ENCODE results near the gene RAB11FIP3. TPM values are rescaled to one million over a fixed set of nuclear protein-coding genes. Genes with fewer than 3 reads are reported as not detected.
A peak's percentile ranks its signal among the peaks of the same experiment; 100 is the strongest.
"Not testable (repeated sequence)": the region's sequence is repeated elsewhere in the genome, so short reads cannot be mapped to it uniquely, and the experiment has no call there.

Gene RAB11FIP3
- total RNA-seq, 1 donor = 14.7 TPM

- DNase-seq (ENCODE audit: low read depth) = peak; percentile 71
- TF ChIP-seq, protein P1, sequence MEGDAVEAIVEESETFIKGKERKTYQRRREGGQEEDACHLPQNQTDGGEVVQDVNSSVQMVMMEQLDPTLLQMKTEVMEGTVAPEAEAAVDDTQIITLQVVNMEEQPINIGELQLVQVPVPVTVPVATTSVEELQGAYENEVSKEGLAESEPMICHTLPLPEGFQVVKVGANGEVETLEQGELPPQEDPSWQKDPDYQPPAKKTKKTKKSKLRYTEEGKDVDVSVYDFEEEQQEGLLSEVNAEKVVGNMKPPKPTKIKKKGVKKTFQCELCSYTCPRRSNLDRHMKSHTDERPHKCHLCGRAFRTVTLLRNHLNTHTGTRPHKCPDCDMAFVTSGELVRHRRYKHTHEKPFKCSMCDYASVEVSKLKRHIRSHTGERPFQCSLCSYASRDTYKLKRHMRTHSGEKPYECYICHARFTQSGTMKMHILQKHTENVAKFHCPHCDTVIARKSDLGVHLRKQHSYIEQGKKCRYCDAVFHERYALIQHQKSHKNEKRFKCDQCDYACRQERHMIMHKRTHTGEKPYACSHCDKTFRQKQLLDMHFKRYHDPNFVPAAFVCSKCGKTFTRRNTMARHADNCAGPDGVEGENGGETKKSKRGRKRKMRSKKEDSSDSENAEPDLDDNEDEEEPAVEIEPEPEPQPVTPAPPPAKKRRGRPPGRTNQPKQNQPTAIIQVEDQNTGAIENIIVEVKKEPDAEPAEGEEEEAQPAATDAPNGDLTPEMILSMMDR (IDR thresholded peaks at IDR 0.05; ENCODE audit: insufficient read depth, low read length) = peak; percentile 16
- peak overlapping the region; percentile 18 for H3K4me3 ChIP-seq (ENCODE audit: low read depth, low read length)
These were observed 31.5 kb downstream of the RAB11FIP3 start for GRCh38 chr16:456891-457483.

- no peak for DNase-seq (ENCODE audit: low read depth)
These were observed 32.4 kb downstream of the RAB11FIP3 start for GRCh38 chr16:457732-458400.

GRCh38 chr16:459761-460160 is 34.3 kb downstream of the RAB11FIP3 start:
- TF ChIP-seq, protein P1 (IDR thresholded peaks at IDR 0.05; ENCODE audit: insufficient read depth, low read length) = no peak
- DNase-seq (ENCODE audit: low read depth) = no peak
- H3K4me3 ChIP-seq (ENCODE audit: low read depth, low read length) = no peak overlapping the region

More at GRCh38 chr16:457732-458400, 32.4 kb downstream of the RAB11FIP3 start:
- H3K4me3 ChIP-seq (ENCODE audit: low read depth, low read length) = no peak overlapping the region
- TF ChIP-seq, protein P1 (IDR thresholded peaks at IDR 0.05; ENCODE audit: insufficient read depth, low read length) = no peak

DNA sequence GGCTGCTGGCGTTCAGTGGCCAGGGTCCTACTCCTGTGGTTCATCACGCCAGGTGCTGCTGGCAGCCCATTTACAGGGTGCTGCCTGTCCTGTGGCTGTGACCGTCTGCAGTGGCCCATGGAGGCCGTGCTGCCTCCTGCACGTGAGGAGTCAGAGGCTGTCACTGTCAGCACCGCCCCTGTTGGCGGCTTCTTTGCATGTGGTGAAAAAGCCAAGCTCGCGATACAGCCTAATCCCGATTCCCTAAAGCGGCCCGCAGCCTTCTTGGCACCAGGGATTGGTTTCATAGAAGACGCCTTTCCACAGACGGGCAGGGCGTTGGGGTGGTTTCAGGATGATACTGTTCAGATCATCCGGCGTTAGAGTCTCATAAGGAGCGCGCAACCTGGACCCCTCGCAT is 35.3 kb downstream of the RAB11FIP3 start:
- no peak overlapping the region for H3K4me3 ChIP-seq (ENCODE audit: low read depth, low read length)
- no peak for DNase-seq (ENCODE audit: low read depth)
- TF ChIP-seq, protein P1 (IDR thresholded peaks at IDR 0.05; ENCODE audit: insufficient read depth, low read length) = no peak

DNA sequence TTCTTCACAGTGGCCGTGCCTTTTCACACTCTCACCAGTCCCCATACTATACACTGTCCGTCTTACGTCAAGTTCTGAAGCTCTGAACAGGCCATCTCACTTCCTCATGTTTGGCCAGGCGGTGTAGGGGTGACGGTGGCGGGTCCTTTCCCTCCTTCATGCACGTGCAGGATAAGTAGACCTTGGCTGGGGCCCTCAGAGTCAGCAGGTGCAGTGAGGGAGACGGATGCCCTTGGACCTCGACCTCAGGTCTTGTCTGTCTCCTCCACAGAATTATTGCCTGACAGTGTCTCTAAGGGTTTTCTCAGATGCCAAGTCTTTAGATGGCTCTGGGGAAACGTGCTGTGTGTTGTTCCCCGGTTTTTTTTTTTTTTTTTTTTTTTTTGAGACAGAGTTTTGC is 37.6 kb downstream of the RAB11FIP3 start:
- H3K4me3 ChIP-seq (ENCODE audit: low read depth, low read length) = no peak overlapping the region
- TF ChIP-seq, protein P1 (IDR thresholded peaks at IDR 0.05; ENCODE audit: insufficient read depth, low read length) = no peak
- DNase-seq (ENCODE audit: low read depth) = no peak

DNA sequence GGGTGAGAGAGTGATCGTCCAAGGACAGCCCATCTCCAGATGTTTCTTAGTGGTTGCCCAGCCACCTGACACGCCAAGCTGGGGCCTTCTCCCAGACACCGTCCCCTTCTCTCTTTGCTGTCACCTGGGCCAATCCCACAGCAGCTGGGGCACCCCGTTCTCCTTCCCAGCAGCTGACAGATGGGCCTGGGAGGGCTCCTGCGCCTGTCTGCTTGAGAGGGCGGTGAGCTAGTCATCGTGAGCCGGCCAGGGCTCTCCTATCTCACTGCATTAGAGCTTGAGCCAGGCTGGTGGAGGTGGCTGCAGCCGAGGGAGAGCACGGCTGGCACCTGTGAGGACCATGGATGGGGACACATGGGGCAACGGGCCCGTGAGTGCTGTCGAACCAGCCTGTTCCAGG is 41.2 kb downstream of the RAB11FIP3 start:
- TF ChIP-seq, protein P1 (IDR thresholded peaks at IDR 0.05; ENCODE audit: insufficient read depth, low read length) = no peak
- no peak overlapping the region for H3K4me3 ChIP-seq (ENCODE audit: low read depth, low read length)
- no peak for DNase-seq (ENCODE audit: low read depth)

- H3K4me3 ChIP-seq (ENCODE audit: low read depth, low read length); DNase-seq (ENCODE audit: low read depth): not testable (repeated sequence)
These were observed 41.9 kb downstream of the RAB11FIP3 start for GRCh38 chr16:467249-467871.

Measured in fibroblast of the aortic adventitia (primary cell).